Mesenchymal stem cell (in vitro differentiated cells and primary cell): Measurements from ENCODE around the gene EGFR.

ENCODE experiments used
- DNase-seq: peaks from one replicate; pipeline ENCODE4 v3.0.0-alpha.2; 2013
- H2AFZ ChIP-seq: one replicate; pipeline ENCODE4 v1.6.1; 2013; ENCODE audit warnings: low read depth, mild to moderate bottlenecking, control low read depth, inconsistent platforms, low read length, moderate library complexity
- H2AK5ac ChIP-seq: 2 replicates; pipeline ENCODE4 v1.6.1; 2013; ENCODE audit warnings: low read length, moderate library complexity, mild to moderate bottlenecking, inconsistent platforms; ENCODE audit not compliant: severe bottlenecking
- H2BK120ac ChIP-seq: one replicate; pipeline ENCODE4 v1.6.1; 2013; ENCODE audit warnings: low read depth, mild to moderate bottlenecking, inconsistent platforms, low read length, moderate library complexity
- H2BK12ac ChIP-seq, 2 experiments: one replicate each; pipeline ENCODE4 v1.6.1; 2013; ENCODE audit warnings: inconsistent platforms in 2 of 2, low read length in 2 of 2, mild to moderate bottlenecking in 2 of 2, moderate library complexity in 2 of 2, control low read depth in 1 of 2
- H2BK15ac ChIP-seq: one replicate; pipeline ENCODE4 v1.6.1; 2013; ENCODE audit warnings: mild to moderate bottlenecking, low read depth, inconsistent platforms; ENCODE audit not compliant: poor library complexity, severe bottlenecking
- H2BK5ac ChIP-seq: 2 replicates; pipeline ENCODE4 v1.6.1; 2013; ENCODE audit warnings: low read depth, mild to moderate bottlenecking, low read length, control low read depth, inconsistent platforms; ENCODE audit not compliant: poor library complexity, severe bottlenecking
- H3K14ac ChIP-seq, 2 experiments: one replicate each; pipeline ENCODE4 v1.6.1; 2013; ENCODE audit warnings: inconsistent platforms in 2 of 2, low read length in 2 of 2, control low read depth in 1 of 2, mild to moderate bottlenecking in 1 of 2, moderate library complexity in 1 of 2
- H3K18ac ChIP-seq, 2 experiments: one replicate each; pipeline ENCODE4 v1.6.1; 2013; ENCODE audit warnings: inconsistent platforms in 2 of 2, low read length in 2 of 2, control low read depth in 1 of 2, low read depth in 1 of 2, mild to moderate bottlenecking in 1 of 2
- H3K23ac ChIP-seq, 2 experiments: one replicate each; pipeline ENCODE4 v1.6.1; 2013; ENCODE audit warnings: inconsistent platforms in 2 of 2, low read length in 2 of 2, mild to moderate bottlenecking in 2 of 2, moderate library complexity in 2 of 2, control low read depth in 1 of 2
- H3K27ac ChIP-seq: 2 replicates; pipeline ENCODE4 v1.5.1; 2013; ENCODE audit warnings: mild to moderate bottlenecking, moderate library complexity, low read length, control low read depth, inconsistent platforms; ENCODE audit not compliant: poor library complexity, severe bottlenecking
- H3K27me3 ChIP-seq, 2 experiments: 2 replicates each; pipeline versions ENCODE4 v1.6.1 to v1.7.0; 2013; ENCODE audit warnings: low read length in 2 of 2, mild to moderate bottlenecking in 2 of 2, moderate library complexity in 2 of 2, control low read depth in 1 of 2, inconsistent platforms in 1 of 2; ENCODE audit not compliant: control insufficient read depth in 1 of 2, insufficient read depth in 1 of 2
- H3K36me3 ChIP-seq, 2 experiments: 2 replicates each; pipeline versions ENCODE4 v1.6.1 to v1.7.0; 2013; ENCODE audit warnings: low read length in 2 of 2, control low read depth in 1 of 2, inconsistent platforms in 1 of 2, low read depth in 1 of 2, mild to moderate bottlenecking in 1 of 2; ENCODE audit not compliant: insufficient read depth in 2 of 2, control insufficient read depth in 1 of 2
- H3K4ac ChIP-seq, 2 experiments: one replicate each; pipeline ENCODE4 v1.6.1; 2013; ENCODE audit warnings: inconsistent platforms in 2 of 2, low read length in 2 of 2, mild to moderate bottlenecking in 2 of 2, moderate library complexity in 2 of 2, control low read depth in 1 of 2, low read depth in 1 of 2
- H3K4me1 ChIP-seq: 2 replicates; pipeline ENCODE4 v1.6.1; 2013; ENCODE audit warnings: low read depth, low read length, control low read depth; ENCODE audit not compliant: control insufficient read depth, insufficient read depth
- H3K4me2 ChIP-seq: 2 replicates; pipeline ENCODE4 v1.6.1; 2013; ENCODE audit warnings: low read length, mild to moderate bottlenecking, inconsistent platforms; ENCODE audit not compliant: poor library complexity, severe bottlenecking
- H3K4me3 ChIP-seq, 2 experiments: 2 replicates each; pipeline versions ENCODE4 v1.5.1 to v1.7.0; 2013; ENCODE audit warnings: low read length in 2 of 2, mild to moderate bottlenecking in 2 of 2, control low read depth in 1 of 2, low read depth in 1 of 2; ENCODE audit not compliant: insufficient read depth in 1 of 2
- H3K79me1 ChIP-seq: replicated peaks from 2 replicates; pipeline ENCODE4 v1.6.1; 2013; ENCODE audit warnings: mild to moderate bottlenecking, control low read depth, low read length, inconsistent platforms; ENCODE audit not compliant: poor library complexity, severe bottlenecking
- H3K9ac ChIP-seq: 2 replicates; pipeline ENCODE4 v1.7.0; 2013; ENCODE audit warnings: mild to moderate bottlenecking, low read length, moderate library complexity
- H3K9me3 ChIP-seq: 2 replicates; pipeline ENCODE4 v1.7.0; 2013; ENCODE audit warnings: mild to moderate bottlenecking, low read length; ENCODE audit not compliant: control insufficient read depth
- H4K8ac ChIP-seq: one replicate; pipeline ENCODE4 v1.6.1; 2013; ENCODE audit warnings: inconsistent platforms, mild to moderate bottlenecking, low read length, moderate library complexity
- H4K91ac ChIP-seq: one replicate; pipeline ENCODE4 v1.6.1; 2013; ENCODE audit warnings: mild to moderate bottlenecking, low read length, inconsistent platforms
- WGBS: methylation state at CpG from one replicate; pipeline ENCODE4 v1.1.7; 2013; ENCODE audit warnings: mixed read lengths; 5-methylcytosine and 5-hydroxymethylcytosine counted together

EGFR gene

DNA sequence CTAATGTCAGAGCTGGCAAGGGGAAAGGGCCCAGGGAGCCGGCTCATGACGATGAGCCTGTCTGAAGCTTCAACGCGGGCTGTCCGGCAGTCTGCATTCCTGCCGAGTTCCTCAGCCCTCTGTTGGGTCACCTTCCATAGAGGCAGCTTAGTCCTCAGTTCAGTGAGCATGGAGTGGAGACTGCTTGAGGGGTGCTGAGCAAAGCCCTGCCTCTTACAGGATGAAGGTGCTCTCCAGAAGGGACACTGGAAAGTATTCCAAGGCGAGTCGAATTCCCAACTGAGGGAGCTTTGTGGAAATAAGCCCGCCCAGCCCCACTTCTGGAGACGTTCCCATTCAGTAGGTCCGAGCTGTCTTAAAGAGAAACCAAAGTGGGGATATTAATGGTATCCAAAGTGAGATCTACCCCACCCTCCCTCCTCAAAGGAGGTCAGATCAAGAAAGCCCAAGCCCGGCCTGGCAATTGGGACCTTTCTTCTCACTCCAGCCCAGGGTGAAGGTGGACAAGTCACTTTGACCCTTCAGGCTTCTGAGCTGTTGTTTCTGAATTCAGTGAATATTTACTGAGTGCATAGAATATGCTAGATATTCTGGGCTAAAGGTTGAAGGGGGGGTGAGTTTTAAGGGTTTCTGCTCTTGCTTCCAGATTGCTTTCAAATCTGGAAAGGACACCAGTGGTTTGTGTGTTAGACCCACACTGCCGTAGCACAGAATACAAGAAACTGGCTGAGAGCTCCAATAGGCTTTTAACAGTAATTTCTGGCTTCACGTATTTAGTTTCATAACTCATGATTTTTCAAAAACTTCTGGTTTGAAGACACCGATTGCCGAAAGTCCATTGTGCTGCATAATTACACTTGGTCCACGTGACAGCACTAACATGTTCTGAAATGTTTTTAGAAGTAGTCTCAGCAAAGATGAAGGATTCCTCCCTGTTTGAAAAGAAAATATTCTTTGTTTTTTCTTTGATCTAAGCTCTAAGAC lies 3.5 kb downstream of the EGFR start:
- H3K36me3 ChIP-seq = peaks cover 0 to 10% of the 10 kb centered on the region in 2 experiments
- peak overlapping the region; percentile 89 for H3K9ac ChIP-seq
- H2BK120ac ChIP-seq = no peak overlapping the region
- 98% methylated on average over 14 of the region's 17 CpGs for WGBS
- no peaks in the 10 kb centered on the region for H3K9me3 ChIP-seq
- H3K4ac ChIP-seq = no peak overlapping the region
- H3K4me2 ChIP-seq = no peak overlapping the region
- peaks cover 23% of the 10 kb centered on the region for H3K4me1 ChIP-seq
- peak overlapping the region in 1 of 2 experiments; percentile 21 for H2BK12ac ChIP-seq
- no peak overlapping the region for H3K14ac ChIP-seq
- no peak overlapping the region for H2BK5ac ChIP-seq
- H3K4me3 ChIP-seq = peak overlapping the region in 1 of 2 experiments; percentile 88
- no peak overlapping the region for H4K8ac ChIP-seq
- H3K27ac ChIP-seq = no peak overlapping the region
- no peak for DNase-seq
- no peak overlapping the region for H4K91ac ChIP-seq
- no peak overlapping the region for H2AFZ ChIP-seq
- no peak overlapping the region for H3K23ac ChIP-seq
- peak overlapping the region; percentile 31 for H2AK5ac ChIP-seq
- no peak overlapping the region for H2BK15ac ChIP-seq
- H3K27me3 ChIP-seq = no peaks in the 10 kb centered on the region
- H3K79me1 ChIP-seq = peaks cover 5% of the 10 kb centered on the region
- H3K18ac ChIP-seq = no peak overlapping the region

GRCh38 chr7:55023841-55024505 lies 5.2 kb downstream of the EGFR start:
- Histone ChIP-seq H2BK120ac (no peak overlapping the region), H3K23ac (no peak overlapping the region), H2BK15ac (no peak overlapping the region)

GRCh38 chr7:55024776-55025175 lies 6.0 kb downstream of the EGFR start:
- peaks cover 18% of the 10 kb centered on the region for H3K4me1 ChIP-seq
- H2BK5ac ChIP-seq = no peak overlapping the region
- peak overlapping the region; percentile 75 for H3K9ac ChIP-seq
- H4K8ac ChIP-seq = no peak overlapping the region
- no peak overlapping the region for H2AK5ac ChIP-seq
- H3K79me1 ChIP-seq = peaks cover 4% of the 10 kb centered on the region
- H3K18ac ChIP-seq = no peak overlapping the region
- H2BK12ac ChIP-seq = peak overlapping the region in 1 of 2 experiments; percentile 6
- H3K4me3 ChIP-seq = peak overlapping the region in 1 of 2 experiments; percentile 42
- H3K27ac ChIP-seq = no peak overlapping the region
- H3K27me3 ChIP-seq = no peaks in the 10 kb centered on the region
- H2BK120ac ChIP-seq = no peak overlapping the region
- peak; percentile 59 for DNase-seq
- WGBS = 59% methylated on average over 2 of the region's 2 CpGs
- H3K4me2 ChIP-seq = no peak overlapping the region
- no peak overlapping the region for H2AFZ ChIP-seq
- H3K14ac ChIP-seq = no peak overlapping the region
- H3K23ac ChIP-seq = no peak overlapping the region
- no peak overlapping the region for H2BK15ac ChIP-seq
- H3K4ac ChIP-seq = no peak overlapping the region
- peaks cover 0 to 14% of the 10 kb centered on the region in 2 experiments for H3K36me3 ChIP-seq
- H3K9me3 ChIP-seq = no peaks in the 10 kb centered on the region
- H4K91ac ChIP-seq = no peak overlapping the region

More at GRCh38 chr7:55023841-55024505, 5.2 kb downstream of the EGFR start:
- H3K27me3 ChIP-seq = no peaks in the 10 kb centered on the region
- H3K36me3 ChIP-seq = peaks cover 0 to 10% of the 10 kb centered on the region in 2 experiments
- H3K4me2 ChIP-seq = no peak overlapping the region
- WGBS = 97% methylated on average over 4 of the region's 4 CpGs
- no peak overlapping the region for H3K14ac ChIP-seq
- H3K27ac ChIP-seq = no peak overlapping the region
- peaks cover 4% of the 10 kb centered on the region for H3K79me1 ChIP-seq
- H4K91ac ChIP-seq = no peak overlapping the region
- H3K9ac ChIP-seq = peak overlapping the region; percentile 13
- no peak overlapping the region for H3K4ac ChIP-seq
- H3K4me1 ChIP-seq = peaks cover 19% of the 10 kb centered on the region
- peak overlapping the region in 1 of 2 experiments; percentile 42 for H3K4me3 ChIP-seq
- H2BK12ac ChIP-seq = no peak overlapping the region
- H3K18ac ChIP-seq = no peak overlapping the region
- H2BK5ac ChIP-seq = no peak overlapping the region
- peak overlapping the region; percentile 39 for H2AK5ac ChIP-seq
- no peaks in the 10 kb centered on the region for H3K9me3 ChIP-seq
- H4K8ac ChIP-seq = no peak overlapping the region
- no peak overlapping the region for H2AFZ ChIP-seq
- no peak for DNase-seq
